ENCODE measurements around the gene ADSS2. TPM values are rescaled to one million over a fixed set of nuclear protein-coding genes. Genes with fewer than 3 reads are reported as not detected.

ADSS2 gene
- total RNA-seq, 1 experiment from 2014 or later: 46.2 TPM

DNA sequence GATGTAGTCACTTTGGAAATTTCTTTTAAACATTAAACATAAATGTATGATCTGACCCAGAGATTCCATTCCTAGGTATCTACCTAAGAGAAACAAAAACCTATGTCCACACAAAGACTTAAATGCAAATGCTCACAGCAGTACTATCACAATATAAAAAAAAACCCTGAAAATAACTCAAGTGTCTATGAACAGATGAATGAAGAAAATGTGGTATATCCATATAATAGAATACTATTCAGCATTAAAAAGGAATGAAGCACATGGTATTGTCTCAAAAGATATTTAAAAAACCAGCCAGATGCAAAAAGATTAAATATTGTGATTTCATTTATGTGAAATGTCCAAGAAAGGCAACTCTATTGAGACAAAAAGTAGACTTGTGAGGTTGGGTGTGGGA lies 48.3 kb downstream of the ADSS2 start:
- Histone ChIP-seq H3K9me3 (ENCODE audit: control insufficient read depth in 1 of 2, insufficient read depth in 1 of 2, low read depth in 1 of 2, low read length in 2 of 2) (peaks cover 6 to 15% of the 10 kb centered on the region in 2 experiments; a peak in 3 of 4 replicates), H3K27ac (ENCODE audit: low read depth, low read length) (no peak overlapping the region), H2AFZ (ENCODE audit: low read depth, low read length, poor library complexity, severe bottlenecking) (no peak overlapping the region), H3K4me2 (ENCODE audit: low read length) (no peak overlapping the region), H4K20me1 (ENCODE audit: insufficient read depth) (no peaks in the 10 kb centered on the region), H3K4me3 (replicated peaks in 1 of 2; ENCODE audit: low read depth in 1 of 2, low read length in 2 of 2) (no peak overlapping the region), H3K9me2 (ENCODE audit: insufficient read depth) (no peaks in the 10 kb centered on the region), H3K27me3 (ENCODE audit: insufficient read depth, low read length) (no peaks in the 10 kb centered on the region), H3K9ac (ENCODE audit: low read length) (no peak overlapping the region), H3K36me3 (ENCODE audit: control insufficient read depth in 1 of 2, insufficient read depth in 2 of 2, low read length in 2 of 2) (peaks cover 0 to 31% of the 10 kb centered on the region in 2 experiments; a peak in 2 of 4 replicates), H3K79me2 (ENCODE audit: insufficient read depth, low read length) (no peaks in the 10 kb centered on the region), H3K4me1 (ENCODE audit: control insufficient read depth in 1 of 2, insufficient read depth in 2 of 2, low read length in 2 of 2) (no peaks in the 10 kb centered on the region)
- RAD21 ChIA-PET (ENCODE audit: low non-redundant PET in 1 of 2, low total read pairs in 2 of 2, uncharacterized antibody in 2 of 2, unreplicated experiment in 2 of 2): no interaction called here
- CTCF ChIA-PET: no interaction called here
- DNase-seq (ENCODE audit: low read depth, low spot score) (no peak), ATAC-seq (no peak)
- POLR2A ChIA-PET: no interaction called here
- intact Hi-C loops (cut with micrococcal nuclease): no loop called here
- BruUV-seq (replicated peaks): no TSS peak
- TF ChIP-seq POLR2A (IDR thresholded peaks at IDR 0.05; ENCODE audit: borderline replicate concordance, extremely low read depth, insufficient read depth, insufficient read length) (no peak), ELF1 (IDR thresholded peaks at IDR 0.05; ENCODE audit: borderline replicate concordance, low read depth) (no peak), JUND (IDR thresholded peaks at IDR 0.05) (no peak), ZFX (IDR thresholded peaks at IDR 0.05) (no peak), RAD21 (IDR thresholded peaks at IDR 0.05; ENCODE audit: low read depth) (no peak), EZH2phosphoT487 (IDR thresholded peaks at IDR 0.05; ENCODE audit: borderline replicate concordance) (no peak), SP1 (IDR thresholded peaks at IDR 0.05; ENCODE audit: low read depth) (no peak), CEBPB (IDR thresholded peaks at IDR 0.05; ENCODE audit: low read depth) (no peak), FOSL1 (IDR thresholded peaks at IDR 0.05; ENCODE audit: low read depth) (no peak), CBX3 (IDR thresholded peaks at IDR 0.05; ENCODE audit: low read depth) (no peak), SIN3A (IDR thresholded peaks at IDR 0.05; ENCODE audit: low read depth) (no peak), YY1 (IDR thresholded peaks at IDR 0.05; ENCODE audit: extremely low read depth, insufficient replicate concordance, low read depth, low read length) (no peak)
- TF ChIP-seq, protein P1, sequence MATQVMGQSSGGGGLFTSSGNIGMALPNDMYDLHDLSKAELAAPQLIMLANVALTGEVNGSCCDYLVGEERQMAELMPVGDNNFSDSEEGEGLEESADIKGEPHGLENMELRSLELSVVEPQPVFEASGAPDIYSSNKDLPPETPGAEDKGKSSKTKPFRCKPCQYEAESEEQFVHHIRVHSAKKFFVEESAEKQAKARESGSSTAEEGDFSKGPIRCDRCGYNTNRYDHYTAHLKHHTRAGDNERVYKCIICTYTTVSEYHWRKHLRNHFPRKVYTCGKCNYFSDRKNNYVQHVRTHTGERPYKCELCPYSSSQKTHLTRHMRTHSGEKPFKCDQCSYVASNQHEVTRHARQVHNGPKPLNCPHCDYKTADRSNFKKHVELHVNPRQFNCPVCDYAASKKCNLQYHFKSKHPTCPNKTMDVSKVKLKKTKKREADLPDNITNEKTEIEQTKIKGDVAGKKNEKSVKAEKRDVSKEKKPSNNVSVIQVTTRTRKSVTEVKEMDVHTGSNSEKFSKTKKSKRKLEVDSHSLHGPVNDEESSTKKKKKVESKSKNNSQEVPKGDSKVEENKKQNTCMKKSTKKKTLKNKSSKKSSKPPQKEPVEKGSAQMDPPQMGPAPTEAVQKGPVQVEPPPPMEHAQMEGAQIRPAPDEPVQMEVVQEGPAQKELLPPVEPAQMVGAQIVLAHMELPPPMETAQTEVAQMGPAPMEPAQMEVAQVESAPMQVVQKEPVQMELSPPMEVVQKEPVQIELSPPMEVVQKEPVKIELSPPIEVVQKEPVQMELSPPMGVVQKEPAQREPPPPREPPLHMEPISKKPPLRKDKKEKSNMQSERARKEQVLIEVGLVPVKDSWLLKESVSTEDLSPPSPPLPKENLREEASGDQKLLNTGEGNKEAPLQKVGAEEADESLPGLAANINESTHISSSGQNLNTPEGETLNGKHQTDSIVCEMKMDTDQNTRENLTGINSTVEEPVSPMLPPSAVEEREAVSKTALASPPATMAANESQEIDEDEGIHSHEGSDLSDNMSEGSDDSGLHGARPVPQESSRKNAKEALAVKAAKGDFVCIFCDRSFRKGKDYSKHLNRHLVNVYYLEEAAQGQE (IDR thresholded peaks at IDR 0.05; ENCODE audit: low read depth): no peak
- TF ChIP-seq, protein P2, sequence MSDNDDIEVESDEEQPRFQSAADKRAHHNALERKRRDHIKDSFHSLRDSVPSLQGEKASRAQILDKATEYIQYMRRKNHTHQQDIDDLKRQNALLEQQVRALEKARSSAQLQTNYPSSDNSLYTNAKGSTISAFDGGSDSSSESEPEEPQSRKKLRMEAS (IDR thresholded peaks at IDR 0.05): no peak

Data from HCT116 (cell line).